GM19455 (cell line): ENCODE results near the gene ADAMTS15.
A peak's percentile ranks its signal among the peaks of the same experiment; 100 is the strongest.

Experiments
- ATAC-seq: cut with Tn5 transposase; IDR thresholded peaks from one replicate; pipeline ENCODE4 v1.9.1; 2021; ENCODE audit not compliant: unreplicated experiment

Gene ADAMTS15

GRCh38 chr11:130418756-130419155 is 29.7 kb upstream of the ADAMTS15 start:
- no peak for ATAC-seq

- no peak for ATAC-seq
Measured at GRCh38 chr11:130420478-130421198, 27.8 kb upstream of the ADAMTS15 start.

GRCh38 chr11:130421199-130421585 is 27.3 kb upstream of the ADAMTS15 start:
- ATAC-seq = no peak

GRCh38 chr11:130421697-130422096 is 26.7 kb upstream of the ADAMTS15 start:
- no peak for ATAC-seq

- ATAC-seq = no peak
Measured at GRCh38 chr11:130422251-130422995, 26.0 kb upstream of the ADAMTS15 start.

GRCh38 chr11:130423541-130424142 is 24.8 kb upstream of the ADAMTS15 start:
- no peak for ATAC-seq

GRCh38 chr11:130424613-130425140 is 23.8 kb upstream of the ADAMTS15 start:
- no peak for ATAC-seq

- no peak for ATAC-seq
Measured at GRCh38 chr11:130425156-130425555, 23.3 kb upstream of the ADAMTS15 start.

GRCh38 chr11:130426223-130426836 is 22.1 kb upstream of the ADAMTS15 start:
- ATAC-seq = no peak

GRCh38 chr11:130426837-130427341 is 21.6 kb upstream of the ADAMTS15 start:
- ATAC-seq = no peak

GRCh38 chr11:130427581-130428315 is 20.7 kb upstream of the ADAMTS15 start:
- ATAC-seq = no peak

- no peak for ATAC-seq
Measured at GRCh38 chr11:130428316-130429119, 19.9 kb upstream of the ADAMTS15 start, which contains the start of gene ADAMTS8. ADAMTS8 (minus strand) TSS chr11:130428609; CDS start chr11:130428286, 323 bp downstream.

- no peak for ATAC-seq
Measured at GRCh38 chr11:130429120-130429681, 19.2 kb upstream of the ADAMTS15 start.

- no peak for ATAC-seq
Measured at GRCh38 chr11:130429983-130430382, 18.5 kb upstream of the ADAMTS15 start.

GRCh38 chr11:130431331-130431773 is 17.1 kb upstream of the ADAMTS15 start:
- ATAC-seq = peak; percentile 41

- ATAC-seq = no peak
Measured at GRCh38 chr11:130431801-130432200, 16.6 kb upstream of the ADAMTS15 start.

GRCh38 chr11:130433357-130433756 is 15.1 kb upstream of the ADAMTS15 start:
- ATAC-seq = no peak

- peak; percentile 88 for ATAC-seq
Measured at GRCh38 chr11:130434521-130435223, 13.8 kb upstream of the ADAMTS15 start.
